Hepatocyte (in vitro differentiated cells): ENCODE data around the gene TNFRSF21.
"Not testable (repeated sequence)": the region's sequence is repeated elsewhere in the genome, so short reads cannot be mapped to it uniquely, and the experiment has no call there.

Experiments
- EZH2 ChIP-seq: fragments of 200-600 bp; sonication (generic); IDR thresholded peaks from 2 replicates; pipeline ENCODE4 v1.6.1; 2016; ENCODE audit warnings: antibody characterized with exemption, mild to moderate bottlenecking, borderline replicate concordance
- TF ChIP-seq, protein P1 (sequence below): fragments of 200-600 bp; sonication (generic); IDR thresholded peaks from 2 replicates; pipeline ENCODE4 v1.5.1; 2016; ENCODE audit warnings: antibody characterized with exemption, mild to moderate bottlenecking; ENCODE audit not compliant: poor library complexity

DNA sequence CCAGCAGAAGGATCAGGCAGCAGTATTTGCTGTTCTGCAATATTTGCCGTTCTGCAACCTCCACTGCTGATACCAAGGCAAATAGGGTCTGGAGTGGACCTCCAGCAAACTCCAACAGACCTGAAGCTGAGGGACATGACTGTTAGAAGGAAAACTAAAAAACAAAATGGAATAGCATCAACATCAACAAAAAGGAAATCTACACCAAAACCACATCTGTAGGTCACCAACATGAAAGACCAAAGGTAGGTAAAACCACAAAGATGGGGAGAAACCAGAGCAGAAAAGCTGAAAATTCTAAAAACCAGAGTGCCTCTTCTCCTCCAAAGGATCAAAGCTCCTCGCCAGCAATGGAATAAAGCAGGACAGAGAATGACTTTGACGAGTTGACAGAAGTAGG, 18.9 kb upstream of the TNFRSF21 start:
- TF ChIP-seq EZH2, result not testable (repeated sequence)
- TF ChIP-seq, protein P1, sequence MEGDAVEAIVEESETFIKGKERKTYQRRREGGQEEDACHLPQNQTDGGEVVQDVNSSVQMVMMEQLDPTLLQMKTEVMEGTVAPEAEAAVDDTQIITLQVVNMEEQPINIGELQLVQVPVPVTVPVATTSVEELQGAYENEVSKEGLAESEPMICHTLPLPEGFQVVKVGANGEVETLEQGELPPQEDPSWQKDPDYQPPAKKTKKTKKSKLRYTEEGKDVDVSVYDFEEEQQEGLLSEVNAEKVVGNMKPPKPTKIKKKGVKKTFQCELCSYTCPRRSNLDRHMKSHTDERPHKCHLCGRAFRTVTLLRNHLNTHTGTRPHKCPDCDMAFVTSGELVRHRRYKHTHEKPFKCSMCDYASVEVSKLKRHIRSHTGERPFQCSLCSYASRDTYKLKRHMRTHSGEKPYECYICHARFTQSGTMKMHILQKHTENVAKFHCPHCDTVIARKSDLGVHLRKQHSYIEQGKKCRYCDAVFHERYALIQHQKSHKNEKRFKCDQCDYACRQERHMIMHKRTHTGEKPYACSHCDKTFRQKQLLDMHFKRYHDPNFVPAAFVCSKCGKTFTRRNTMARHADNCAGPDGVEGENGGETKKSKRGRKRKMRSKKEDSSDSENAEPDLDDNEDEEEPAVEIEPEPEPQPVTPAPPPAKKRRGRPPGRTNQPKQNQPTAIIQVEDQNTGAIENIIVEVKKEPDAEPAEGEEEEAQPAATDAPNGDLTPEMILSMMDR, result not testable (repeated sequence)
